Right lobe of liver (tissue), 6 donors: ENCODE data around the gene ANO6. TPM values are rescaled to one million over a fixed set of nuclear protein-coding genes. Genes with fewer than 3 reads are reported as not detected.
A peak's percentile ranks its signal among the peaks of the same experiment; 100 is the strongest.

ENCODE experiments used
- ATAC-seq, 4 donors: fragments of 200-7000 bp; cut with Tn5 transposase; one replicate each; pipeline ENCODE4 v1.9.1; 2020; ENCODE audit warnings: mild to moderate bottlenecking in 4 of 4, moderate library complexity in 4 of 4
- DNase-seq, 3 donors: peaks; one replicate each; pipeline ENCODE4 v3.0.0-alpha.2; 2020
- H3K27ac ChIP-seq, 3 donors: fragments of 200-600 bp; one replicate each; pipeline ENCODE4 v1.8.0; 2022
- H3K27me3 ChIP-seq, 2 donors: fragments of 200-600 bp; one replicate each; pipeline ENCODE4 v1.8.0; 2022
- H3K36me3 ChIP-seq, 4 donors: fragments of 200-600 bp; sonication (generic) in 1 of 4; one replicate each; pipeline versions ENCODE4 v1.5.1 to v1.8.0; 2017 to 2022; ENCODE audit warnings: control low read depth in 1 of 4
- H3K4me1 ChIP-seq, 4 donors: fragments of 200-600 bp; sonication (generic) in 1 of 4; one replicate each; pipeline versions ENCODE4 v1.5.1 to v1.8.0; 2017 to 2022; ENCODE audit warnings: control low read depth in 1 of 4
- H3K4me3 ChIP-seq, 3 donors: fragments of 200-600 bp; one replicate each; pipeline ENCODE4 v1.8.0; 2022
- H3K9me3 ChIP-seq, 4 donors: fragments of 200-600 bp; sonication (generic) in 1 of 4; one replicate each; pipeline versions ENCODE4 v1.5.1 to v1.8.0; 2017 to 2022; ENCODE audit warnings: control low read depth in 1 of 4
- POLR2A ChIP-seq: fragments of 450-650 bp; IDR thresholded peaks from one replicate; pipeline ENCODE4 v1.6.1; 2017; ENCODE audit warnings: antibody characterized with exemption, mild to moderate bottlenecking
- WGBS: methylation state at CpG from one replicate; pipeline ENCODE4 v1.1.6; 2018; ENCODE audit warnings: low coverage, low lambda C conversion rate; ENCODE audit not compliant: insufficient coverage; ENCODE audit errors: missing lambda C conversion rate; 5-methylcytosine and 5-hydroxymethylcytosine counted together
- intact Hi-C, 2 donors: fragments of 100-400 bp; cut with DNase I; formaldehyde crosslinking; loops; one replicate each; pipeline versions ENCODE4 v1.11.2 to v1.14.1; 2022
- total RNA-seq, 6 experiments: library from RNA; depleted of rRNA in 2 of 6; stranded (reverse); fragments of >200 nt in 2 of 6; fragmentation: NEBNext Ultra II Directional in 3 of 6; extraction: Animal tissue kit (Norgen Biotek cat#: 25700) in 3 of 6; gene quantifications; one replicate each; pipeline versions ENCODE4 v1.1.0 to v1.2.4, GENCODE V29; 2016 to 2023
- TF ChIP-seq, protein P1 (sequence below), 4 donors: fragments of 200-600 bp in 3 of 4; fragments of 450-650 bp in 1 of 4; IDR thresholded peaks; one replicate each; pipeline versions ENCODE4 v1.5.1 to v1.8.0; 2016 to 2022; ENCODE audit warnings: antibody characterized with exemption in 4 of 4, mild to moderate bottlenecking in 2 of 4
- donor health status: DM: no; HTN: yes; CAD: no.
- donor health status: DM: no; HTN: no; CAD: no.
- donor health status: DM: no; HTN: no; CAD: no.
- donor health status: DM: no; HTN: yes; CAD: no.
- donor health status: DM: no; HTN: yes; CAD: no.

The ANO6 gene
- total RNA-seq, 6 experiments from 2014 or later: 41.8 to 78.5 (median 48.9) TPM

DNA sequence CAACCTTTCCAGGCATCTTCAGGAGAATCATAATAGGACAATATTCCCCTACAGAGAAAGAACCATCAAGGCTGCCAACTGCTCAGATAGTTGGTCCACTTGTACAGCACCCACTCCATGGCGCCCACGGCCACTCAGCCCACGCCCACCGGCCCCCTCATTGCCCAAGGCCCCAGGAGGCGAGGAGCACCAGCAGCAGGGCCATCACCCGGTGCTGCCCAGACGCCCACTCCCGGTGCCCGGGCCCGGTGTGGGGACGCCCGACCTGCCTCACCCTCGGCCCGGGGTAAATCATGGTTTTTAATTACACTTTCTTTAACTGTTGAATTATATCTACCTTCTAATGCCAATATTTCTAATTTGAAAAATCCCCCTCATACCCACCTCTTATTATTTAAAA lies 41.3 kb upstream of the ANO6 start:
- intact Hi-C loops: no loop called here
- ATAC-seq: no peak
- Histone ChIP-seq H3K9me3 (peaks cover 0 to 15% (median 2%) of the 10 kb centered on the region in 4 donors), H3K27me3 (no peaks in the 10 kb centered on the region), H3K27ac (no peak overlapping the region), H3K4me3 (no peak overlapping the region), H3K4me1 (no peaks in the 10 kb centered on the region), H3K36me3 (no peaks in the 10 kb centered on the region)
- no peak for DNase-seq
- WGBS: 94% methylated on average over 5 of the region's 14 CpGs
- TF ChIP-seq POLR2A: no peak
- TF ChIP-seq, protein P1, sequence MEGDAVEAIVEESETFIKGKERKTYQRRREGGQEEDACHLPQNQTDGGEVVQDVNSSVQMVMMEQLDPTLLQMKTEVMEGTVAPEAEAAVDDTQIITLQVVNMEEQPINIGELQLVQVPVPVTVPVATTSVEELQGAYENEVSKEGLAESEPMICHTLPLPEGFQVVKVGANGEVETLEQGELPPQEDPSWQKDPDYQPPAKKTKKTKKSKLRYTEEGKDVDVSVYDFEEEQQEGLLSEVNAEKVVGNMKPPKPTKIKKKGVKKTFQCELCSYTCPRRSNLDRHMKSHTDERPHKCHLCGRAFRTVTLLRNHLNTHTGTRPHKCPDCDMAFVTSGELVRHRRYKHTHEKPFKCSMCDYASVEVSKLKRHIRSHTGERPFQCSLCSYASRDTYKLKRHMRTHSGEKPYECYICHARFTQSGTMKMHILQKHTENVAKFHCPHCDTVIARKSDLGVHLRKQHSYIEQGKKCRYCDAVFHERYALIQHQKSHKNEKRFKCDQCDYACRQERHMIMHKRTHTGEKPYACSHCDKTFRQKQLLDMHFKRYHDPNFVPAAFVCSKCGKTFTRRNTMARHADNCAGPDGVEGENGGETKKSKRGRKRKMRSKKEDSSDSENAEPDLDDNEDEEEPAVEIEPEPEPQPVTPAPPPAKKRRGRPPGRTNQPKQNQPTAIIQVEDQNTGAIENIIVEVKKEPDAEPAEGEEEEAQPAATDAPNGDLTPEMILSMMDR (IDR thresholded peaks at IDR 0.05): no peak

DNA sequence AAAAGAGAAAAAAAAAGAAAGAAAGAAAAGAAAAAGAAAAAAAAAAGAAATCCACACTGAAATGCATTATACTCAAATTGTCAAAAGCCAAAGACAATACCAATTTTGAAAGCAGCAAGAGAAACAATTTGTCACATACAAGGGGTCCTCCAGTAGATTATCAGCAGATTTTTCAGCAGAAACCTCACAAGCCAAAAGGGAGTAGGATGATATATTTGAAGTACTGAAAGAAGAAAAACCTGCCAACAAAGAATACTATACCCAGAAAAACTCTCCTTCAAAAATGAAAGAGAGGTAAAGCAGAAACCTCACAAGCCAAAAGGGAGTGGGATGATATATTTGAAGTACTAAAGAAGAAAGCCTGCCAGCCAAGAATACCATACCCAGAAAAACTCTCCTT lies 37.1 kb upstream of the ANO6 start:
- intact Hi-C loops: no loop called here

DNA sequence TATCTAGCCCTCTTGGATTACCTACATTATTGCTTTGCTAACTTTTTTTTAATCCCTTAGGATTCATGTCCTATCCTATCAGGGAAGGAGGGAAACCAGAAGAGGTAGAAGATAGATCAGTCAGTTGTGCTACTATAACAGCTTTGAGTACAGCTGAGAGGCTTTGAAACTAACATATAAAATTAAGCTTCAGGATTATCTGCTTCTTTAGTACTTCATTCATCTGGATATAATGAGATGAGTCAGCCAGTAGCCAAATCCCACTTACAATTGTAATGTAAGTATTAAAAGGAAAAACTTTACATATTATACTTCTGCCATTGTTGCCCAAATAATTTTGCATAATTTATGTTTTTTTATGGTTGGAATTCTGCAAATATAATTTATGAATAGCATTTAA lies 33.4 kb upstream of the ANO6 start:
- peaks cover 0 to 15% (median 2%) of the 10 kb centered on the region in 4 donors for H3K9me3 ChIP-seq
- H3K27ac ChIP-seq: no peak overlapping the region
- ATAC-seq (no peak), DNase-seq (no peak)
- H3K36me3 ChIP-seq: no peaks in the 10 kb centered on the region
- intact Hi-C loops: loop anchor here in 1 of 2 donors (10.0 kb wide), 1 partner anchor 202 kb away; no protein-coding TSS in a partner anchor
- H3K4me1 ChIP-seq: no peaks in the 10 kb centered on the region
- no peak for TF ChIP-seq POLR2A
- TF ChIP-seq, protein P1 (IDR thresholded peaks at IDR 0.05): no peak
- no peaks in the 10 kb centered on the region for H3K27me3 ChIP-seq
- H3K4me3 ChIP-seq: no peak overlapping the region

More for the DNA sequence above, 37.1 kb upstream of the ANO6 start:
- no peak for ATAC-seq
- Histone ChIP-seq H3K4me3 (no peak overlapping the region), H3K9me3 (peaks cover 0 to 15% (median 2%) of the 10 kb centered on the region in 4 donors), H3K27ac (no peak overlapping the region), H3K36me3 (no peaks in the 10 kb centered on the region), H3K27me3 (no peaks in the 10 kb centered on the region), H3K4me1 (no peaks in the 10 kb centered on the region)
- no peak for DNase-seq
- TF ChIP-seq, protein P1 (IDR thresholded peaks at IDR 0.05): no peak
- TF ChIP-seq POLR2A: no peak

DNA sequence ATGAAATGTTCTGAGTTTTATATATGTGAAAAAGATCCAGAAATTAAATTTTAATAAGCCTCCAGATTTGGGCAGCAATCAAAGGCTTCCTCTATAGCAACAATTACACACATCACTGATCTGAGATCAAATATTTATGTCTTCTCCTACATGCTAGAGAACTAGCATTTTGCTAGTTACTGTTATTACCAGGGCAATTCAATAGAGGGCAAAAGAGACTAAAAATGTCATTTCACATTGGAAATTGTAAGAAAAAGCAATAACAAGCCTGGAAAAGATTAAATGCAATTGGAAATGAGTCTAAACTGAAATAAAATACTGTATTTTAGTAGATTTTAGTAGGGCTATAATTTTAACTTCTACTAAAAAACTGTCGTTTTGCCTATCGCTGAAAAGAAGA lies 32.6 kb upstream of the ANO6 start:
- ATAC-seq (peak; percentile 49 to 63 (median 59)), DNase-seq (no peak)
- WGBS: 52% methylated on average over 2 of the region's 2 CpGs
- no peaks in the 10 kb centered on the region for H3K27me3 ChIP-seq
- H3K4me1 ChIP-seq: no peaks in the 10 kb centered on the region
- peaks cover 0 to 11% (median 1%) of the 10 kb centered on the region in 4 donors for H3K9me3 ChIP-seq
- no peaks in the 10 kb centered on the region for H3K36me3 ChIP-seq
- no peak overlapping the region for H3K27ac ChIP-seq
- TF ChIP-seq POLR2A: no peak
- TF ChIP-seq, protein P1 (IDR thresholded peaks at IDR 0.05): peak; percentile 46 to 55 (median 54)
- no peak overlapping the region for H3K4me3 ChIP-seq
- intact Hi-C loops: loop anchor here in 1 of 2 donors (10.0 kb wide), 1 partner anchor 202 kb away; no protein-coding TSS in a partner anchor
